HepG2 (cell line): Measurements from ENCODE around the gene UBFD1. TPM values are rescaled to one million over a fixed set of nuclear protein-coding genes. Genes with fewer than 3 reads are reported as not detected.

Experiments used
- FOXP1 ChIP-seq, 2 experiments: fragments of 450-650 bp in 1 of 2; IDR thresholded peaks; 2 replicates each; pipeline ENCODE4 v1.6.1; 2017 to 2018; ENCODE audit warnings: antibody characterized with exemption in 1 of 2
- HMG20A ChIP-seq: IDR thresholded peaks from 2 replicates; pipeline ENCODE4 v1.6.1; 2016; ENCODE audit warnings: borderline replicate concordance
- NFIB ChIP-seq: sonication (generic); formaldehyde crosslinking; IDR thresholded peaks from 2 replicates; pipeline ENCODE4 v1.9.0; 2021; ENCODE audit warnings: missing genetic modification reagents, mild to moderate bottlenecking, borderline replicate concordance
- ZBTB1 ChIP-seq: sonication (generic); formaldehyde crosslinking; IDR thresholded peaks from 2 replicates; pipeline ENCODE4 v1.4.0; 2020; ENCODE audit warnings: missing genetic modification reagents, borderline replicate concordance
- ZBTB3 ChIP-seq: sonication (generic); formaldehyde crosslinking; IDR thresholded peaks from 2 replicates; pipeline ENCODE4 v1.4.0; 2020; ENCODE audit warnings: low read depth, mild to moderate bottlenecking, moderate library complexity, missing genetic modification reagents, borderline replicate concordance
- ZBTB39 ChIP-seq: sonication (generic); formaldehyde crosslinking; IDR thresholded peaks from 2 replicates; pipeline ENCODE4 v1.5.0; 2020; ENCODE audit warnings: missing genetic modification reagents
- ZFAT ChIP-seq: sonication (generic); formaldehyde crosslinking; conservative IDR thresholded peaks from 2 replicates; pipeline ENCODE4 v1.8.1; 2023; ENCODE audit warnings: missing genetic modification reagents, inconsistent platforms
- ZNF432 ChIP-seq: sonication (generic); formaldehyde crosslinking; IDR thresholded peaks from 2 replicates; pipeline ENCODE4 v1.5.0; 2020; ENCODE audit warnings: missing genetic modification reagents, mild to moderate bottlenecking, borderline replicate concordance
- ZNF574 ChIP-seq: sonication (generic); formaldehyde crosslinking; IDR thresholded peaks from 2 replicates; pipeline ENCODE4 v1.4.0; 2020; ENCODE audit warnings: missing genetic modification reagents
- ZNF577 ChIP-seq: sonication (generic); formaldehyde crosslinking; IDR thresholded peaks from 2 replicates; pipeline ENCODE4 v1.4.0; 2020; ENCODE audit warnings: mild to moderate bottlenecking, low read depth, missing genetic modification reagents, borderline replicate concordance
- ZNF646 ChIP-seq: sonication (generic); formaldehyde crosslinking; IDR thresholded peaks from 2 replicates; pipeline ENCODE4 v1.9.0; 2021; ENCODE audit warnings: mild to moderate bottlenecking, missing genetic modification reagents
- ZNF691 ChIP-seq: sonication (generic); formaldehyde crosslinking; IDR thresholded peaks from 2 replicates; pipeline ENCODE4 v1.4.0; 2020; ENCODE audit warnings: missing genetic modification reagents, low read depth, mild to moderate bottlenecking, borderline replicate concordance
- ZSCAN5A ChIP-seq: sonication (generic); formaldehyde crosslinking; IDR thresholded peaks from 2 replicates; pipeline ENCODE4 v1.8.0; 2022; ENCODE audit warnings: mild to moderate bottlenecking, missing genetic modification reagents, borderline replicate concordance
- polyA plus RNA-seq, 8 experiments: library from polyadenylated mRNA; depleted of rRNA in 3 of 8; stranded (reverse) in 7 of 8; unstranded in 1 of 8; fragments of >200 nt; fragmentation: Illumina TruSeq in 4 of 8; extraction: Trizol in 4 of 8; gene quantifications; 2 replicates each; pipeline versions ENCODE4 v1.2.1 to v1.2.3, GENCODE V29; 2011 to 2016; ENCODE audit warnings: low read depth in 4 of 8, missing spikeins in 1 of 8, mixed read lengths in 1 of 8; ENCODE audit not compliant: insufficient read depth in 1 of 8
- total RNA-seq, 5 experiments: library from RNA; depleted of rRNA; stranded (reverse); fragments of >200 nt; fragmentation: Illumina TruSeq; extraction: Trizol; gene quantifications; 2 replicates each; pipeline ENCODE4 v1.2.3, GENCODE V29; 2016; ENCODE audit warnings: low read depth in 1 of 5

The UBFD1 gene
- total and polyA plus RNA-seq, 2 of the 13 experiments (the other 11 are each of a cell fraction or from before 2014, with no cell fraction given), result 100 to 111 TPM

GRCh38 chr16:23595951-23596720, 38.6 kb downstream of the UBFD1 start, which contains the start of gene NDUFAB1 (continued):
- TF ChIP-seq HMG20A (CRISPR knock-in tag) (no peak; the same call in 1 of the 2 replicates), ZSCAN5A (CRISPR knock-in tag) (peak; percentile 96), ZNF574 (CRISPR knock-in tag) (peak; percentile 99), ZNF432 (CRISPR knock-in tag) (no peak), NFIB (no peak; the same call in 1 of the 2 replicates), ZBTB39 (CRISPR knock-in tag) (no peak), FOXP1 (IDR thresholded peaks at IDR 0.05) (no peak), FOXP1 (CRISPR knock-in tag; IDR thresholded peaks at IDR 0.05) (no peak; the same call in 1 of the 2 replicates), ZNF691 (CRISPR knock-in tag) (peak; percentile 76; the same call in 1 of the 2 replicates), ZNF646 (no peak), ZBTB3 (CRISPR knock-in tag) (no peak; the same call in 1 of the 2 replicates), ZNF577 (CRISPR knock-in tag) (no peak), ZBTB1 (no peak), ZFAT (CRISPR knock-in tag) (0 out of 2 replicates have a peak, but pooled peaks have one; percentile 57)
